HL-60 (cell line): ENCODE data around the gene MDFIC.

Source experiments
- DNase-seq, 2 experiments: peaks; one replicate each; pipeline ENCODE4 v3.0.0-alpha.2; 2010 to 2020; ENCODE audit warnings: low read depth in 1 of 2, low spot score in 1 of 2
- H3K27ac ChIP-seq: fragments of 250-450 bp; sonication (Bioruptor Pico); replicated peaks from 2 replicates; pipeline ENCODE4 v1.5.1; 2020; ENCODE audit warnings: mild to moderate bottlenecking, moderate library complexity
- H3K27me3 ChIP-seq: fragments of 250-450 bp; sonication (Bioruptor Pico); 2 replicates; pipeline ENCODE4 v1.5.1; 2021; ENCODE audit warnings: mild to moderate bottlenecking, moderate library complexity; ENCODE audit not compliant: insufficient read depth, poor library complexity, severe bottlenecking
- H3K4me3 ChIP-seq: replicated peaks from 2 replicates; pipeline ENCODE4 v1.5.1; 2011; ENCODE audit warnings: mild to moderate bottlenecking, control low read depth, low read length; ENCODE audit not compliant: insufficient read depth
- CTCF ChIP-seq: IDR thresholded peaks from one replicate; pipeline ENCODE4 v1.5.1; 2011; ENCODE audit warnings: low read length, control low read depth, inconsistent platforms; ENCODE audit not compliant: insufficient read depth
- GABPA ChIP-seq: IDR thresholded peaks from 2 replicates; pipeline ENCODE4 v1.6.1; 2012; ENCODE audit warnings: low read depth
- POLR2AphosphoS5 ChIP-seq: IDR thresholded peaks from 2 replicates; pipeline ENCODE4 v1.6.1; 2012; ENCODE audit warnings: low read depth
- REST ChIP-seq: IDR thresholded peaks from 2 replicates; pipeline ENCODE4 v1.6.1; 2012; ENCODE audit warnings: low read depth; ENCODE audit not compliant: insufficient replicate concordance
- SPI1 ChIP-seq: IDR thresholded peaks from 2 replicates; pipeline ENCODE4 v1.6.1; 2012; ENCODE audit warnings: low read depth, mild to moderate bottlenecking, borderline replicate concordance

The MDFIC gene

DNA sequence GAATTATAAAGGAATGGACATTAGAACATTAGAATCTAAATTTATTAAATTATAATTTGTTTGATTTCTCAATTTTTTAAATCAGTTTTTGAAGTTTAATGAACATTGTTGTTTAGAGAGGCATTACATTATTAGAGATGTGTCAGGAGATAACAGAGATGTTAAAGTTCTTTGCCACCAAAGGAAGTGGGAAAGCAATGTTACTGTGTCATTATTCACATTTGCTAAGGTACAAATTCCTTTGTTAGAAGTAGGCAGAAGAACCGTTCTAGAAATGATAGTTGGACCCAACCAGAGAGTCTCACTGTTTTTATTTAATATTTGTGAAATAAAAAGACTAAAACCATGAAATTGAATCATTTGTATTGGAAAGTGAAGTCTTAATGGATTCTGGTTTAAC lies 92.9 kb downstream of the MDFIC start:
- Histone ChIP-seq H3K27ac (no peak overlapping the region), H3K27me3 (no peaks in the 10 kb centered on the region), H3K4me3 (no peak overlapping the region)
- no peak for DNase-seq
- no peak for TF ChIP-seq CTCF
- TF ChIP-seq SPI1, result no peak

- Histone ChIP-seq H3K27me3 (no peaks in the 10 kb centered on the region), H3K27ac (no peak overlapping the region), H3K4me3 (no peak overlapping the region)
- no peak for TF ChIP-seq CTCF
- no peak for TF ChIP-seq SPI1
- TF ChIP-seq GABPA, result no peak
- TF ChIP-seq POLR2AphosphoS5, result no peak
- TF ChIP-seq REST, result no peak
- no peak for DNase-seq
Measured at GRCh38 chr7:115015619-115016018, 93.7 kb downstream of the MDFIC start.

- H3K4me3 ChIP-seq, result no peak overlapping the region
- DNase-seq, result peak; percentile 26 to 82
- H3K27ac ChIP-seq, result peak overlapping the region; percentile 87
- H3K27me3 ChIP-seq, result no peaks in the 10 kb centered on the region
- no peak for TF ChIP-seq CTCF
- TF ChIP-seq POLR2AphosphoS5, result no peak
Measured at GRCh38 chr7:115019882-115020605, 98.2 kb downstream of the MDFIC start.

- no peak overlapping the region for H3K4me3 ChIP-seq
- TF ChIP-seq CTCF (no peak), GABPA (no peak), SPI1 (peak; percentile 96), POLR2AphosphoS5 (peak; percentile 80)
- peak in 1 of 2 experiments; percentile 72 for DNase-seq
- no peaks in the 10 kb centered on the region for H3K27me3 ChIP-seq
- peak overlapping the region; percentile 53 for H3K27ac ChIP-seq
Measured at GRCh38 chr7:115023219-115023618, 101.3 kb downstream of the MDFIC start.
